GM20000 (cell line): ENCODE measurements around the gene IL20RA.
A peak's percentile ranks its signal among the peaks of the same experiment; 100 is the strongest.

ENCODE experiments used
- DNase-seq: peaks from one replicate; pipeline ENCODE4 v3.0.0; 2012; ENCODE audit warnings: low spot score
- TF ChIP-seq, protein P1 (sequence below): IDR thresholded peaks from 2 replicates; pipeline ENCODE4 v1.5.1; 2012; ENCODE audit warnings: mild to moderate bottlenecking, control low read depth; ENCODE audit errors: extremely low read depth, missing control alignments

IL20RA gene

GRCh38 chr6:137044366-137045221, at the start of gene IL20RA:
Gene IL20RA (minus strand): TSS chr6:137044965. CDS start chr6:137044728, 237 bp downstream.
- peak; percentile 73 for DNase-seq
- TF ChIP-seq, protein P1, sequence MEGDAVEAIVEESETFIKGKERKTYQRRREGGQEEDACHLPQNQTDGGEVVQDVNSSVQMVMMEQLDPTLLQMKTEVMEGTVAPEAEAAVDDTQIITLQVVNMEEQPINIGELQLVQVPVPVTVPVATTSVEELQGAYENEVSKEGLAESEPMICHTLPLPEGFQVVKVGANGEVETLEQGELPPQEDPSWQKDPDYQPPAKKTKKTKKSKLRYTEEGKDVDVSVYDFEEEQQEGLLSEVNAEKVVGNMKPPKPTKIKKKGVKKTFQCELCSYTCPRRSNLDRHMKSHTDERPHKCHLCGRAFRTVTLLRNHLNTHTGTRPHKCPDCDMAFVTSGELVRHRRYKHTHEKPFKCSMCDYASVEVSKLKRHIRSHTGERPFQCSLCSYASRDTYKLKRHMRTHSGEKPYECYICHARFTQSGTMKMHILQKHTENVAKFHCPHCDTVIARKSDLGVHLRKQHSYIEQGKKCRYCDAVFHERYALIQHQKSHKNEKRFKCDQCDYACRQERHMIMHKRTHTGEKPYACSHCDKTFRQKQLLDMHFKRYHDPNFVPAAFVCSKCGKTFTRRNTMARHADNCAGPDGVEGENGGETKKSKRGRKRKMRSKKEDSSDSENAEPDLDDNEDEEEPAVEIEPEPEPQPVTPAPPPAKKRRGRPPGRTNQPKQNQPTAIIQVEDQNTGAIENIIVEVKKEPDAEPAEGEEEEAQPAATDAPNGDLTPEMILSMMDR: no peak

GRCh38 chr6:137093183-137094069, 48.7 kb upstream of the IL20RA start:
- TF ChIP-seq, protein P1: no peak
- no peak for DNase-seq

DNA sequence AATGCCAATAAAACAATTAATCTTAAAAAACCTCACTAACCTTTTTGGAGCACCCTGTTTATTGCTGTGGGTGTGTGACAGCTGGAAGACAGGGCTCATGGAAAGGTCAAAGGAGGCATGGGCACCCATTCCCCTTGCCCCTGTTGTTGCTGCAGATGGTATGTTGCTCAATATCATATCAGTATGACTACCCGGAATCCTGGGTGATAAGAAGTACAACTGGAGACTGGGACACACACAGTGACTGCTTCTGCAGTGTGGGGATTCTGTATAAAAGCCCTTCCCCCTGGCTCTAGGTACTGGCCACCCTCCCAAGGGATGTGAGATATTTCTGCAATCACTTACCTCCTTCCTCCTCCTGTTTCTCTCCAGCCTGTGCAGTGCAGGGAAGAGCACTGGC, 47.3 kb upstream of the IL20RA start:
- TF ChIP-seq, protein P1: no peak
- DNase-seq: no peak

DNA sequence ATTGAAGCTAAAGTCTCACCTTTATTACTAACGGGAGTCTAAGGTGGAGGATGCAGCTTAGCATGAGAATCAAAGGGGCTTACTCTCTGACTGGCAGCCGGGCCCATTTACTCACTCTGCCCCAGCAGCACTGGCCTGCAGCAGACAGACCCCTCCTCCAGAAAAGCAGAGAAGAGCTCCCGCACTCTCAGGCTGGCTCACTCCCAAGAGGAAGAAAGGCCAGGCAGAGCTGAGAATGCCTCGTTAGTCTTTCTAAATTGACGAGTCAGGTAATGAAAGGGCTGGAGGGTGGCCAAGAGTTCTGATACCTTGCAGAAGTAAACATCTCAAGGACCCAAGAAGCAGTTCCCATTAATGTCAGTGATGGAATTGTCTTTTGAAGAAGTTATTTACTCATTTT, 44.5 kb upstream of the IL20RA start:
- no peak for DNase-seq
- TF ChIP-seq, protein P1: no peak

- TF ChIP-seq, protein P1: no peak
- DNase-seq: no peak
These were observed 43.1 kb upstream of the IL20RA start for GRCh38 chr6:137087902-137088301.

GRCh38 chr6:137086031-137086430, 41.3 kb upstream of the IL20RA start:
- TF ChIP-seq, protein P1: no peak
- no peak for DNase-seq

DNA sequence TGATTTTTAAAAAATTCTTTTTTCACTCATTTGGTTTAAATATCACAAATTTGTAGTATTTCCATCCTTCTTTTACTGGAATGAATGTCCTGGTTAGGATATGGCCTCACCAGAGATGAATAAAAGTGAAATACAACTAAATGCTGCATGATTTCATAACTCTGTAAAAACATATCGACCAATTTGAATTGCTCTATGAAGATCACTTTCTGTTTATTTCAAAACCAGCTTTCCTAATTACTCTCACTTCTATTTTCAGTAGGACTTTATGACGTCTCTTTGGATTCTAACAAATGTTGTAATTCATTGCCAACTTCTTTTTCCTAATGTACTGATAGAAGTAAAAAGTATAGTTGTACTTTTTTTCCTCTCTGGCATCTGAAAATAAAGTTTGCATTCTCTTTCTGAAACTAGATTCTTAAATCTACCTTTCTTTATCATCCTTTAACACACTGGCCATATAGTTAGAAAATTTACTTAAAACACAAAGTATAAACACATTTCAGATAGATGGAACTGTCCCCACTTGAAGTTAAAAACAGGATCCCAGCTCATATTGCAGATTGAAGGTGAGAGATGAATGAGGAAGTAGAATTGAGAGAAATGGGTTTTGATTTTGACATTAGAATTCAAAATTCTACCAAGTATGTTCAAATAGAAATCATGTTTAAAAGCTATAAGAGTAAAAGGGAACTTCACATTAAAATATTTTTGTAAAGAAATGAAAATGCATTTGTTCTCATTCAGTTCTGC, 40.3 kb upstream of the IL20RA start:
- TF ChIP-seq, protein P1: no peak
- no peak for DNase-seq
